Brain pericyte (primary cell): Measurements from ENCODE around the gene ARHGEF17.

Experiments used
- DNase-seq: peaks from one replicate; pipeline ENCODE4 v3.0.0-alpha.2; 2012; ENCODE audit warnings: low read depth, low spot score

Gene ARHGEF17

GRCh38 chr11:73293356-73293936, 14.6 kb upstream of the ARHGEF17 start:
- DNase-seq, result no peak

GRCh38 chr11:73294604-73295003, 13.5 kb upstream of the ARHGEF17 start:
- no peak for DNase-seq

DNA sequence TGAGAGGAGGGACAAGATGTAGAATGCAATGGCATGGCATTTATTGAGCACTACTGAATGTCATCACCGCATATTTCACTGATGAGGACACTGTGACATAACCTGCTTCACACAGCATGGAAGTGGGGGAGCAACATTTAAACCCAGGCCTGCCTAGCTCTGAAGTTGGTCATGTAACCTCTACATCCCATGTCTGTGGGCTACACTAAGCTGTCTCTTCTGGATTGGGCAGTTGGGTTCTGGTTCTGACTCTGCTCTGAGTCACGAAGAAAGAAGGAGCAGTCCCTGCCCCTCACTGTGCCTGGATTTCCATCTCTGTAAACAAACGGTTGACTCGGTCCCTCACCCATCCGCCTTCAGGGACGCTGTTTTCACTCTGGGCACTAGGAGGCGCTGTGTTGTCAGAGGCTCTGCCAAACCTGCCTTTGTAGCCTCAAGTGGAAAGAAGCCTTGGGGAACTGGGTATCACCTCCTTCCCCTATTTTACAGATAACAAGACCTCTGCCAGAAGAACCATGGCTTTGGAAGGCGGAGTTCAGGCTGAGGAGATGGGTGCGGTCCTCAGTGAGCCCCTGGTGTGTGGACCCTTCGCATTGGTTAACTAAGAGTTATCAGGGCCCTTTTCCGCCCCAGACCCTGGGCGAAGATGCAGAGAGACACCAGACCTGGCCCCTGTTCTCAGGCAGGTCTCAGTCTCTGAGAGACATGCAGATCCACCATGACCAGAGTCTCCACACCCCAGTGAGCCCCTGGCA, 12.7 kb upstream of the ARHGEF17 start:
- no peak for DNase-seq

- DNase-seq, result no peak
These were observed 12.1 kb upstream of the ARHGEF17 start for GRCh38 chr11:73295996-73296318.

DNA sequence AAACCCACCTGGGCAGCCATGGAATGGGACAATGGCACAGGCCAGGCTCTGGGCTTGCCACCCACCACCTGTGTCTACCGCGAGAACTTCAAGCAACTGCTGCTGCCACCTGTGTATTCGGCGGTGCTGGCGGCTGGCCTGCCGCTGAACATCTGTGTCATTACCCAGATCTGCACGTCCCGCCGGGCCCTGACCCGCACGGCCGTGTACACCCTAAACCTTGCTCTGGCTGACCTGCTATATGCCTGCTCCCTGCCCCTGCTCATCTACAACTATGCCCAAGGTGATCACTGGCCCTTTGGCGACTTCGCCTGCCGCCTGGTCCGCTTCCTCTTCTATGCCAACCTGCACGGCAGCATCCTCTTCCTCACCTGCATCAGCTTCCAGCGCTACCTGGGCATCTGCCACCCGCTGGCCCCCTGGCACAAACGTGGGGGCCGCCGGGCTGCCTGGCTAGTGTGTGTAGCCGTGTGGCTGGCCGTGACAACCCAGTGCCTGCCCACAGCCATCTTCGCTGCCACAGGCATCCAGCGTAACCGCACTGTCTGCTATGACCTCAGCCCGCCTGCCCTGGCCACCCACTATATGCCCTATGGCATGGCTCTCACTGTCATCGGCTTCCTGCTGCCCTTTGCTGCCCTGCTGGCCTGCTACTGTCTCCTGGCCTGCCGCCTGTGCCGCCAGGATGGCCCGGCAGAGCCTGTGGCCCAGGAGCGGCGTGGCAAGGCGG, 11.4 kb upstream of the ARHGEF17 start:
- no peak for DNase-seq

DNA sequence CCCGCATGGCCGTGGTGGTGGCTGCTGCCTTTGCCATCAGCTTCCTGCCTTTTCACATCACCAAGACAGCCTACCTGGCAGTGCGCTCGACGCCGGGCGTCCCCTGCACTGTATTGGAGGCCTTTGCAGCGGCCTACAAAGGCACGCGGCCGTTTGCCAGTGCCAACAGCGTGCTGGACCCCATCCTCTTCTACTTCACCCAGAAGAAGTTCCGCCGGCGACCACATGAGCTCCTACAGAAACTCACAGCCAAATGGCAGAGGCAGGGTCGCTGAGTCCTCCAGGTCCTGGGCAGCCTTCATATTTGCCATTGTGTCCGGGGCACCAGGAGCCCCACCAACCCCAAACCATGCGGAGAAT, 10.9 kb upstream of the ARHGEF17 start:
- no peak for DNase-seq

GRCh38 chr11:73297702-73298101, 10.4 kb upstream of the ARHGEF17 start:
- DNase-seq, result no peak

GRCh38 chr11:73298233-73298632, 9.8 kb upstream of the ARHGEF17 start:
- DNase-seq, result no peak

DNA sequence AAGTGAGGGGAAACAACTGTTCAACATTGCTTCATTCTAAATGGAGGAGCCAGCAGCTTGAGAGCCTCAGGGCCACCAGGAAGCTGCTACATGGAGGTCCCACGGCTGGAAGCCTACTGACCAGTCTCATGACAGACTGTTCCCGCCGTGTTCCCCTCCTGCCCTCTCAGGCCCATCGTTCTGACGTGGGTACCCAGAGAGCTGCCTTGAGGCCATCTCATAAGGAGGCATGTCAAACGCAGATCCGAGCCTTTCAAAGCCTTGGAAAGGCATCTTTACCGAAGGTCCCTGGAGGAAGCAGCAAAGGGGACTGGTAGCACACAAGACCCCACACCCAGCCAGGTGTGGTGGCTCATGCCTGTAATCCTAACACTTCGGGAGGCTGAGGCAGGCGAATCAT, 8.3 kb upstream of the ARHGEF17 start:
- no peak for DNase-seq

GRCh38 chr11:73306069-73306841, 1.8 kb upstream of the ARHGEF17 start:
- DNase-seq, result no peak

DNA sequence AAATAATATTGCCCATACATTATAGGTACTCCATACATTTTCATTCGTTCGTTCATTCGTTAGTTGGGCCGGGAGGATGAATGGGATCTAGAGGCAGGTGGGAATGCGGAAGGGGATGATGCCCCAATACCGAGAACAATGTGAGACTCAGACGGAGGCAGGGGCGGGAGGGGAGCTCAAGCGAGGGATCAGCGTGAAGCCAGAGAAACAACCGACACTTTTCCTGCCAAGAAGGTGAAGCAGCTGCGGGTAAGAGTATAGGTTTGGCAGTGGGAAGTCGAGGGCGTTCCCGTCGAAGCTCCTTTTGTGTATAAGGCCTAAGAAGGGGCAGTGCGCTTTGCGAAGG, 1.1 kb upstream of the ARHGEF17 start:
- DNase-seq, result no peak

- DNase-seq, result peak; percentile 97
These were observed 613 bp upstream of the ARHGEF17 start for GRCh38 chr11:73307323-73308002.

- DNase-seq, result no peak
These were observed 1.2 kb downstream of the ARHGEF17 start for GRCh38 chr11:73308961-73309919.

- no peak for DNase-seq
These were observed 2.0 kb downstream of the ARHGEF17 start for GRCh38 chr11:73310076-73310475.

DNA sequence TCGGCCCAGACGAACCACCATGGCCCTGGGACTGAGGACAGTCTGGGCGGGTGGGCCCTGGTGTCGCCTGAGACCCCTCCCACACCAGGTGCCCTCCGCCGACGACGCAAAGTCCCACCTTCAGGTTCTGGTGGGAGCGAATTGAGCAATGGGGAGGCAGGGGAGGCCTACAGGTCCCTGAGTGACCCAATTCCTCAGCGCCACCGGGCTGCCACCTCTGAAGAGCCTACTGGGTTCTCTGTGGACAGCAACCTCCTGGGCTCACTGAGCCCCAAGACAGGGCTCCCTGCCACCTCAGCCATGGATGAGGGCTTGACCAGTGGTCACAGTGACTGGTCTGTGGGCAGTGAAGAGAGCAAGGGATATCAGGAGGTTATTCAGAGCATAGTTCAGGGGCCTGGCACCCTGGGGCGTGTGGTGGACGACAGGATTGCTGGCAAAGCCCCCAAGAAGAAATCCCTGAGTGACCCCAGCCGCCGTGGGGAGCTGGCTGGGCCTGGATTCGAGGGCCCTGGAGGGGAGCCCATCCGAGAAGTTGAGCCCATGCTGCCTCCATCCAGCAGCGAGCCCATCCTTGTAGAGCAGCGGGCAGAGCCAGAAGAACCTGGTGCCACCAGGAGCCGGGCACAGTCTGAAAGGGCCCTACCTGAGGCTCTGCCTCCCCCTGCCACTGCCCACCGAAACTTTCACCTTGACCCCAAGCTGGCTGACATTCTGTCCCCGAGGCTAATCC, 2.8 kb downstream of the ARHGEF17 start:
- no peak for DNase-seq

- DNase-seq, result no peak
These were observed 3.4 kb downstream of the ARHGEF17 start for GRCh38 chr11:73311394-73311869.

- DNase-seq, result no peak
These were observed 4.0 kb downstream of the ARHGEF17 start for GRCh38 chr11:73312036-73312435.

- DNase-seq, result peak; percentile 82
These were observed 4.8 kb downstream of the ARHGEF17 start for GRCh38 chr11:73312851-73313327.

- DNase-seq, result no peak
These were observed 5.6 kb downstream of the ARHGEF17 start for GRCh38 chr11:73313652-73314051.
